Measurements from ENCODE around the gene MAPK8. TPM values are rescaled to one million over a fixed set of nuclear protein-coding genes. Genes with fewer than 3 reads are reported as not detected.

The MAPK8 gene
- total RNA-seq, 1 donor from 2014 or later, result 56.6 TPM

- Mint-ChIP-seq H3K36me3 (ENCODE audit: low read depth) (peaks cover 10% of the 10 kb centered on the region), H3K27me3 (ENCODE audit: low read depth) (no peaks in the 10 kb centered on the region), H3K9me3 (peaks cover 4% of the 10 kb centered on the region), H3K27ac (ENCODE audit: unreplicated experiment) (no peak overlapping the region), H3K4me3 (no peak overlapping the region), H3K4me1 (no peaks in the 10 kb centered on the region)
- TF ChIP-seq, protein P1, sequence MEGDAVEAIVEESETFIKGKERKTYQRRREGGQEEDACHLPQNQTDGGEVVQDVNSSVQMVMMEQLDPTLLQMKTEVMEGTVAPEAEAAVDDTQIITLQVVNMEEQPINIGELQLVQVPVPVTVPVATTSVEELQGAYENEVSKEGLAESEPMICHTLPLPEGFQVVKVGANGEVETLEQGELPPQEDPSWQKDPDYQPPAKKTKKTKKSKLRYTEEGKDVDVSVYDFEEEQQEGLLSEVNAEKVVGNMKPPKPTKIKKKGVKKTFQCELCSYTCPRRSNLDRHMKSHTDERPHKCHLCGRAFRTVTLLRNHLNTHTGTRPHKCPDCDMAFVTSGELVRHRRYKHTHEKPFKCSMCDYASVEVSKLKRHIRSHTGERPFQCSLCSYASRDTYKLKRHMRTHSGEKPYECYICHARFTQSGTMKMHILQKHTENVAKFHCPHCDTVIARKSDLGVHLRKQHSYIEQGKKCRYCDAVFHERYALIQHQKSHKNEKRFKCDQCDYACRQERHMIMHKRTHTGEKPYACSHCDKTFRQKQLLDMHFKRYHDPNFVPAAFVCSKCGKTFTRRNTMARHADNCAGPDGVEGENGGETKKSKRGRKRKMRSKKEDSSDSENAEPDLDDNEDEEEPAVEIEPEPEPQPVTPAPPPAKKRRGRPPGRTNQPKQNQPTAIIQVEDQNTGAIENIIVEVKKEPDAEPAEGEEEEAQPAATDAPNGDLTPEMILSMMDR (conservative IDR thresholded peaks at IDR 0.05), result no peak
- no peak for DNase-seq (ENCODE audit: low read depth, low spot score)
Measured at GRCh38 chr10:48383393-48383792, 76.9 kb downstream of the MAPK8 start.

GRCh38 chr10:48384699-48384982, 78.2 kb downstream of the MAPK8 start:
- H3K4me3 Mint-ChIP-seq, result no peak overlapping the region
- TF ChIP-seq, protein P1 (conservative IDR thresholded peaks at IDR 0.05), result no peak
- peaks cover 3% of the 10 kb centered on the region for H3K9me3 Mint-ChIP-seq
- H3K27me3 Mint-ChIP-seq (ENCODE audit: low read depth), result no peaks in the 10 kb centered on the region
- H3K27ac Mint-ChIP-seq (ENCODE audit: unreplicated experiment), result no peak overlapping the region
- peaks cover 5% of the 10 kb centered on the region for H3K36me3 Mint-ChIP-seq (ENCODE audit: low read depth)
- no peak for DNase-seq (ENCODE audit: low read depth, low spot score)
- H3K4me1 Mint-ChIP-seq, result no peaks in the 10 kb centered on the region

DNA sequence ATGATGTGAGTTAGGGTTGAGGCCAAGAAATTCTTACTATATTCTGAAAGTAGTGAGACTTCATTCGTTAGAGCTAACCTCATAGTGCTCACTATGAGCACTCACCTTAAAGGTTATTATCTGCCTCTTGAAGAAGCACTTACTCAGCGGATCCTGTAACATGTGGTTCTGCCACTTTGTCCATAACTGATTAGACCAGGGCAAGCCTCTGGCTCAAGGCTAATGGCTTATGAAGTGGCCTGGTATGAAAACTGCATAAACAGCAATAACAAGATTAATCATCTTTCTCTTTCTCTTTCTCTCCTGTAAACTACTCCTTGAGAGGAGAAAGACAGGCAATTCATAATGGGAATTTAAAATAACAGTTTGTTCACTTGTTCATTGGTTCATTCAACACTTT, 82.8 kb downstream of the MAPK8 start:
- Mint-ChIP-seq H3K4me1 (peaks cover 9% of the 10 kb centered on the region), H3K9me3 (no peaks in the 10 kb centered on the region), H3K4me3 (no peak overlapping the region), H3K27me3 (ENCODE audit: low read depth) (no peaks in the 10 kb centered on the region), H3K27ac (ENCODE audit: unreplicated experiment) (no peak overlapping the region), H3K36me3 (ENCODE audit: low read depth) (no peaks in the 10 kb centered on the region)
- TF ChIP-seq, protein P1 (conservative IDR thresholded peaks at IDR 0.05), result no peak
- DNase-seq (ENCODE audit: low read depth, low spot score), result no peak

DNA sequence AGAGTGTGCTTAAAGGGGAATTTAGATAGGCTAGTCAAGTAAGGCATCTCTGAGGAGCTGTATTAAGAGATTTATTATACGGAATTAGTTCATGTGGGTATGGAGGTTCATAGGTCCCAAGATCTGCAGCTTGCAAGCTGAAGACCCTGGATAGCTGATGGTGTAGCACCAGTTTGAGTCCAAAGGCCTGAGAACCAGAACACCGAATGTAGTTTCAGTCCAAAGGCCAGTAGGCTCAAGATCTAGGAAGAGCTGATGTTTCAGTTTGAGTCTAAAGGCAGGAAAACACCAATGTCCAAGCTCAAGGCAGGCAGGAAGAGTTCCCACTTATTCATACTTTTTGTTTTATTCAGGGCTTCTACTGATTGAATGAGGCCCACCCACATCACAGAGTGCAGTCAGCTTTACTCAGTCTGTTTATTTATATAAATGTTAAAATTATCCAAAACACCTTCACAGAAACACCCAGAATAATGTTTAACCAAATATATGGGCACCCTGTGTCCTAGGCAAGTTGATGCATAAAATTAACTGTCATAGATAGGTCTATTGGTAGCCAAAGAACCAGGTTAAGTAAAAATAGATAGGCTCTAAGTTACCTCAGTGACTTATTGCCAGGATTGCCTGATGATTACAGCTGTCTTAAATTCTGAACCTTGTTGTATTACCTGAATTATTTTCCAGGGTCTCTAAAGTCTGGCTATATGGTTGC, 83.5 kb downstream of the MAPK8 start:
- Mint-ChIP-seq H3K36me3 (ENCODE audit: low read depth) (no peaks in the 10 kb centered on the region), H3K27ac (ENCODE audit: unreplicated experiment) (no peak overlapping the region), H3K4me3 (no peak overlapping the region), H3K4me1 (peaks cover 9% of the 10 kb centered on the region), H3K27me3 (ENCODE audit: low read depth) (no peaks in the 10 kb centered on the region), H3K9me3 (no peaks in the 10 kb centered on the region)
- TF ChIP-seq, protein P1 (conservative IDR thresholded peaks at IDR 0.05), result no peak
- DNase-seq (ENCODE audit: low read depth, low spot score), result no peak

- Mint-ChIP-seq H3K27me3 (ENCODE audit: low read depth) (no peaks in the 10 kb centered on the region), H3K9me3 (no peaks in the 10 kb centered on the region), H3K4me1 (peaks cover 9% of the 10 kb centered on the region), H3K36me3 (ENCODE audit: low read depth) (no peaks in the 10 kb centered on the region), H3K4me3 (no peak overlapping the region), H3K27ac (ENCODE audit: unreplicated experiment) (no peak overlapping the region)
- DNase-seq (ENCODE audit: low read depth, low spot score), result no peak
- TF ChIP-seq, protein P1 (conservative IDR thresholded peaks at IDR 0.05), result no peak
Measured at GRCh38 chr10:48390558-48390871, 84.0 kb downstream of the MAPK8 start.

Data from neural crest cell (in vitro differentiated cells).